SK-N-SH (cell line): Measurements from ENCODE around the gene MAPK14. TPM values are rescaled to one million over a fixed set of nuclear protein-coding genes. Genes with fewer than 3 reads are reported as not detected.

ENCODE experiments used
- POLR2AphosphoS5 ChIP-seq: IDR thresholded peaks from 2 replicates; pipeline ENCODE4 v1.6.1; 2012; ENCODE audit warnings: low read depth, low read length
- RXRA ChIP-seq: IDR thresholded peaks from 2 replicates; pipeline ENCODE4 v1.4.0; 2012; ENCODE audit warnings: low read depth, mild to moderate bottlenecking, borderline replicate concordance
- TCF12 ChIP-seq: IDR thresholded peaks from 2 replicates; pipeline ENCODE4 v1.4.0; 2012
- polyA plus RNA-seq, 3 experiments: library from polyadenylated mRNA; depleted of rRNA; stranded (reverse); fragments of >200 nt; gene quantifications; 2 replicates each; pipeline ENCODE4 v1.2.3, GENCODE V29; 2012
- TF ChIP-seq, protein P1 (sequence below): IDR thresholded peaks from 2 replicates; pipeline ENCODE4 v1.4.0; 2012; ENCODE audit warnings: low read depth, borderline replicate concordance
- TF ChIP-seq, protein P2 (sequence below): fragments of 150-350 bp; IDR thresholded peaks from 2 replicates; pipeline ENCODE4 v1.6.1; 2017; ENCODE audit warnings: antibody characterized with exemption, low read length, low read depth, borderline replicate concordance

MAPK14 gene
- polyA plus RNA-seq, 1 of the 3 experiments (the other 2 are of a cell fraction): 19.8 TPM

DNA sequence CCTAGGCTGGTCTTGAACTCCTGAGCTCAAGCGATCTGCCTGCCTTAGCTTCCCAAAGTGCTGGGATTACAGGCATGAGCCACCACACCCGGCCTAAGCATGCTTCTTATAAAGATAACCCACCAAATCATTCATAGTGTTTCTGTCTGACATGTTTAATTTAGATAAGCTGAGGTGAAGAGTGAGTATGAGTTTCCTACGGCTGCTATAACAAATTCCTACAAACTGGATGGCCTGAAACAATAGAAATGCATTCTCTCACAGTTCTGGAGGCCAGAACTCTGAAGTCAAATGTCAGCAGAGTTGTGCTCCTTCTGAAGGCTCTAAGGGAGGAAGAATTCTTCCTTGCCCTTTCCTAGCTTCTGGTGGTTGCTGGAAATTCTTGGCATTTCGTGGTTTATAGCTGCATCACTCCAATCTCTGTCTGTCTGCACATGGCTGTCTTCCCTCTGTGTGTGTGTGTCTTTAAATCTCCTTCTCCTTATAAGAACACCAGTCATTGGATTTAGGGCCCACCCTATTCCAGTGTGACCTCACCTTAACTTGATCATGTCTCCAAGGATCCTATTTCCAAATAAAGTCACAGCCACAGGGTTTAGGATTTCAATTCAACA lies 132.6 kb downstream of the MAPK14 start (continued):
- TF ChIP-seq, protein P1, sequence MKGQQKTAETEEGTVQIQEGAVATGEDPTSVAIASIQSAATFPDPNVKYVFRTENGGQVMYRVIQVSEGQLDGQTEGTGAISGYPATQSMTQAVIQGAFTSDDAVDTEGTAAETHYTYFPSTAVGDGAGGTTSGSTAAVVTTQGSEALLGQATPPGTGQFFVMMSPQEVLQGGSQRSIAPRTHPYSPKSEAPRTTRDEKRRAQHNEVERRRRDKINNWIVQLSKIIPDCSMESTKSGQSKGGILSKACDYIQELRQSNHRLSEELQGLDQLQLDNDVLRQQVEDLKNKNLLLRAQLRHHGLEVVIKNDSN: no peak
- TF ChIP-seq, protein P2, sequence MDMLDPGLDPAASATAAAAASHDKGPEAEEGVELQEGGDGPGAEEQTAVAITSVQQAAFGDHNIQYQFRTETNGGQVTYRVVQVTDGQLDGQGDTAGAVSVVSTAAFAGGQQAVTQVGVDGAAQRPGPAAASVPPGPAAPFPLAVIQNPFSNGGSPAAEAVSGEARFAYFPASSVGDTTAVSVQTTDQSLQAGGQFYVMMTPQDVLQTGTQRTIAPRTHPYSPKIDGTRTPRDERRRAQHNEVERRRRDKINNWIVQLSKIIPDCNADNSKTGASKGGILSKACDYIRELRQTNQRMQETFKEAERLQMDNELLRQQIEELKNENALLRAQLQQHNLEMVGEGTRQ: no peak
- no peak for TF ChIP-seq POLR2AphosphoS5
- TF ChIP-seq TCF12: no peak
- no peak for TF ChIP-seq RXRA

Other genes with a start within 250 kb of the MAPK14 start
- not detected in 2 replicates for gene CLPSL1, start 246.8 kb upstream of the MAPK14 start, polyA plus RNA-seq (2012; rRNA removed)
- not detected in 2 replicates for gene CLPS, start 230.5 kb upstream of the MAPK14 start, polyA plus RNA-seq (2012; rRNA removed)
- gene LHFPL5, start 222.5 kb upstream of the MAPK14 start, polyA plus RNA-seq (2012; rRNA removed): not detected in 2 replicates
- 10.6 and 16.4 TPM in 2 replicates for gene SRPK1, start 106.7 kb upstream of the MAPK14 start, polyA plus RNA-seq (2012; rRNA removed)
- gene SLC26A8, start 3.2 kb upstream of the MAPK14 start, polyA plus RNA-seq (2012; rRNA removed): not detected in 2 replicates
- gene MAPK13, start 102.7 kb downstream of the MAPK14 start, polyA plus RNA-seq (2012; rRNA removed): 1.9 and 2.3 TPM in 2 replicates
- 11.7 and 15.4 TPM in 2 replicates for gene BRPF3, start 168.9 kb downstream of the MAPK14 start, polyA plus RNA-seq (2012; rRNA removed)
- not detected in 2 replicates for gene PNPLA1, start 242.3 kb downstream of the MAPK14 start, polyA plus RNA-seq (2012; rRNA removed)